Measurements from ENCODE around the gene CYP26A1. TPM values are rescaled to one million over a fixed set of nuclear protein-coding genes. Genes with fewer than 3 reads are reported as not detected.

CYP26A1 gene
- total RNA-seq, 1 experiment from 2014 or later = 1.5 TPM

- peak overlapping the region; percentile 42 to 62 for H3K4me3 ChIP-seq (ENCODE audit: low read depth in 2 of 2, low read length in 2 of 2)
These were observed 1.4 kb upstream of the CYP26A1 start for GRCh38 chr10:93072225-93072712.

DNA sequence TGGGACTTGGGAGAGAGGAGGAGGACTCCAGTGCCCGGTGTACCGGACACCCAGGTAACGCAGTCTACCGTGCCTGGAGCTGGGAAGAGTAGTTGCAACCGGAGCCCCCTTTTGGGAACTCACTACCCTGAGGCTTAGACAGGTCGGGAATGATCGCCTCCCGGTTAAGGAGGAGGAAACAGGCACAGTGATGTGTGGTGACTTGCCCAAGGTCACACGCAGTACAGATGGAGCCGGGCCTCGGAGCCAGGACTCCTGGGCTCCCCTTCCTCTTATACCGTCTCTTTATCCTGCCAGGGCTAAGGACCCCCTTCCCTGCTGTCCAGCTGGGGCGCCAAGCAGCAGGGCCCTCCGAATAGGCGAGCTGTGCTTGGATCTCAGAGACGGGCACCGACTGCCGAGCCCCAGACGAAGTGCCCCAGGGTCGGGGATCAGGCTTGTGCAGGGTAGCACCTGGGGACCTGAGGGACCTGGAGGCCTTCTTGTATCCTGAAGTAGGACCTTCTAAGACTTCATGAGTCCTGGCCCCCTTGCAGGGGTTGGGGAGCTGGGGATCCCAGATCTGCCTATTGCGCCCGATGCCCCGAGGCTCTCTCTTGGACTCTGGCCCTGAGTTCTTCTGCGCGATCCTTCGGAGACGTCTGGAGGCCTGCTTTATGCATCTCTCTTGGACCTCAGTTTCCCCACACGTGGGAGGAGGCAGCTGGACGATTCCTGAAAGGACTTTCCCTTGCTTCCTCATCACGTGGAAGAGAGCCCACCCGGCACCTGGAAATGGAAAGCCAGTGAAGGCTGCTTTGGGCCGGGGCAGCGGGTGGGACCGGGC, 767 bp upstream of the CYP26A1 start:
- ChIA-PET POLR2A (no interaction called here), CTCF (interaction anchor here (0.5 to 0.7 kb wide), 2 partner anchors 120 to 309 kb away, joined by 3 to 6 read pairs; no protein-coding TSS in a partner anchor)
- no peaks in the 10 kb centered on the region for H3K36me3 ChIP-seq (ENCODE audit: control insufficient read depth, insufficient read depth, low read length)
- in situ Hi-C loops (cut with HindIII; ENCODE audit: low pct_unique_long_range_greater_than_20kb, low sequenced_read_pairs) (no loop called here), intact Hi-C loops (cut with micrococcal nuclease; ENCODE audit: unreplicated experiment) (loop anchor here (10.0 kb wide), 1 partner anchor 188 kb away; no protein-coding TSS in a partner anchor)
- peaks cover 13% of the 10 kb centered on the region for H3K4me1 ChIP-seq (ENCODE audit: control insufficient read depth, insufficient read depth, low read length)
- ATAC-seq (peak; percentile 52), DNase-seq (ENCODE audit: low read depth, low spot score) (no peak)
- H3K4me3 ChIP-seq (ENCODE audit: low read depth in 2 of 2, low read length in 2 of 2) = peak overlapping the region; percentile 42 to 62
- BruUV-seq (replicated peaks) = no TSS peak
- no peaks in the 10 kb centered on the region for H3K9me3 ChIP-seq (ENCODE audit: control insufficient read depth, insufficient read depth, low read depth, low read length)
- H3K27ac ChIP-seq (ENCODE audit: low read length) = no peak overlapping the region
- TF ChIP-seq TCF7L2 (IDR thresholded peaks at IDR 0.05; ENCODE audit: low read depth, low read length) = no peak
- no peak for TF ChIP-seq REST (IDR thresholded peaks at IDR 0.05; ENCODE audit: insufficient read depth in 1 of 2, low read depth in 2 of 2, low read length in 1 of 2)
- no peak for TF ChIP-seq POLR2AphosphoS5 (IDR thresholded peaks at IDR 0.05; ENCODE audit: low read depth, low read length)
- no peak for TF ChIP-seq CTCF (IDR thresholded peaks at IDR 0.05)
- TF ChIP-seq SIN3A (IDR thresholded peaks at IDR 0.05; ENCODE audit: borderline replicate concordance, insufficient read depth, low read depth, low read length) = no peak
- peaks cover 29% of the 10 kb centered on the region for H3K27me3 ChIP-seq (ENCODE audit: control insufficient read depth, insufficient read depth, low read length)

More at GRCh38 chr10:93072225-93072712, 1.4 kb upstream of the CYP26A1 start:
- POLR2A ChIA-PET = no interaction called here
- CTCF ChIA-PET = interaction anchor here (0.5 to 0.7 kb wide), 2 partner anchors 121 to 308 kb away, joined by 3 to 6 read pairs; no protein-coding TSS in a partner anchor
- Histone ChIP-seq H3K9me3 (ENCODE audit: control insufficient read depth, insufficient read depth, low read depth, low read length) (no peaks in the 10 kb centered on the region), H3K27ac (ENCODE audit: low read length) (no peak overlapping the region), H3K36me3 (ENCODE audit: control insufficient read depth, insufficient read depth, low read length) (no peaks in the 10 kb centered on the region), H3K27me3 (ENCODE audit: control insufficient read depth, insufficient read depth, low read length) (peaks cover 30% of the 10 kb centered on the region), H3K4me1 (ENCODE audit: control insufficient read depth, insufficient read depth, low read length) (peaks cover 13% of the 10 kb centered on the region)
- intact Hi-C loops (cut with micrococcal nuclease; ENCODE audit: unreplicated experiment) = loop anchor here (10.0 kb wide), 1 partner anchor 187 kb away; no protein-coding TSS in a partner anchor
- DNase-seq (ENCODE audit: low read depth, low spot score) (no peak), ATAC-seq (peak; percentile 62)
- no TSS peak for BruUV-seq (replicated peaks)
- TF ChIP-seq POLR2AphosphoS5 (IDR thresholded peaks at IDR 0.05; ENCODE audit: low read depth, low read length) = no peak
- in situ Hi-C loops (cut with HindIII; ENCODE audit: low pct_unique_long_range_greater_than_20kb, low sequenced_read_pairs) = no loop called here
